WTC11 (cell line): ENCODE measurements around the gene PTPRN2.

Source experiments
- CBFB ChIP-seq: sonication (generic); formaldehyde crosslinking; IDR thresholded peaks from 2 replicates; pipeline ENCODE4 v1.8.1; 2022; ENCODE audit warnings: mild to moderate bottlenecking, low read depth, missing genetic modification reagents
- CTCF ChIP-seq: fragments of 200-600 bp; IDR thresholded peaks from 2 replicates; pipeline ENCODE4 v1.8.0; 2022; ENCODE audit warnings: antibody characterized with exemption
- ETV6 ChIP-seq: sonication (generic); formaldehyde crosslinking; IDR thresholded peaks from 2 replicates; pipeline ENCODE4 v1.8.1; 2022; ENCODE audit warnings: mild to moderate bottlenecking, missing genetic modification reagents
- GABPB1 ChIP-seq: sonication (generic); formaldehyde crosslinking; IDR thresholded peaks from 2 replicates; pipeline ENCODE4 v1.8.1; 2023; ENCODE audit warnings: mild to moderate bottlenecking, missing genetic modification reagents
- JUN ChIP-seq: sonication (generic); formaldehyde crosslinking; IDR thresholded peaks from 2 replicates; pipeline ENCODE4 v1.8.0; 2023; ENCODE audit warnings: mild to moderate bottlenecking, missing genetic modification reagents
- SP1 ChIP-seq: sonication (generic); formaldehyde crosslinking; conservative IDR thresholded peaks from 2 replicates; pipeline ENCODE4 v1.8.1; 2022; ENCODE audit warnings: missing genetic modification reagents
- TEAD1 ChIP-seq: sonication (generic); formaldehyde crosslinking; IDR thresholded peaks from 2 replicates; pipeline ENCODE4 v1.8.0; 2022; ENCODE audit warnings: mild to moderate bottlenecking, missing genetic modification reagents
- USF2 ChIP-seq: sonication (generic); formaldehyde crosslinking; IDR thresholded peaks from 2 replicates; pipeline ENCODE4 v1.8.1; 2023; ENCODE audit warnings: mild to moderate bottlenecking, missing genetic modification reagents, moderate library complexity
- ZBTB21 ChIP-seq: sonication (generic); formaldehyde crosslinking; IDR thresholded peaks from 2 replicates; pipeline ENCODE4 v1.8.1; 2023; ENCODE audit warnings: mild to moderate bottlenecking, missing genetic modification reagents, borderline replicate concordance
- ZNF263 ChIP-seq: sonication (generic); formaldehyde crosslinking; IDR thresholded peaks from 2 replicates; pipeline ENCODE4 v1.8.1; 2022; ENCODE audit warnings: low read depth, mild to moderate bottlenecking, moderate library complexity, missing genetic modification reagents
- ZNF281 ChIP-seq: sonication (generic); formaldehyde crosslinking; IDR thresholded peaks from 2 replicates; pipeline ENCODE4 v1.8.0; 2023; ENCODE audit warnings: mild to moderate bottlenecking, missing genetic modification reagents
- ZNF416 ChIP-seq: fragments of 250-450 bp; sonication (Bioruptor Pico); IDR thresholded peaks from 2 replicates; pipeline ENCODE4 v1.9.0; 2021; ENCODE audit warnings: mild to moderate bottlenecking, inconsistent platforms

- TF ChIP-seq CTCF (no peak), ZNF416 (CRISPR knock-in tag) (no peak), JUN (CRISPR knock-in tag) (no peak), SP1 (CRISPR knock-in tag) (no peak), USF2 (CRISPR knock-in tag) (no peak), TEAD1 (no peak), CBFB (CRISPR knock-in tag) (no peak), ETV6 (CRISPR knock-in tag) (no peak), ZBTB21 (no peak), ZNF281 (CRISPR knock-in tag) (no peak), ZNF263 (CRISPR knock-in tag) (no peak), GABPB1 (CRISPR knock-in tag) (no peak)
Measured at GRCh38 chr7:157764193-157764592, 823.4 kb downstream of the PTPRN2 start.
